NT2/D1 (cell line): Measurements from ENCODE around the gene PKN1.

Source experiments
- SUZ12 ChIP-seq: IDR thresholded peaks from 2 replicates; pipeline ENCODE4 v1.6.1; 2011; ENCODE audit not compliant: insufficient read length, insufficient read depth; ENCODE audit errors: extremely low read depth
- YY1 ChIP-seq: IDR thresholded peaks from 2 replicates; pipeline ENCODE4 v1.6.1; 2011; ENCODE audit not compliant: insufficient read length, insufficient read depth

- TF ChIP-seq YY1: no peak
- TF ChIP-seq SUZ12: no peak
Measured at GRCh38 chr19:14405380-14405757, 27.7 kb upstream of the PKN1 start.
